GM21717 (cell line): ENCODE results near the gene SCO2.

Experiments
- ATAC-seq: cut with Tn5 transposase; IDR thresholded peaks from one replicate; pipeline ENCODE4 v1.9.1; 2021; ENCODE audit warnings: mild to moderate bottlenecking, moderate library complexity; ENCODE audit not compliant: unreplicated experiment

Gene SCO2, protein sequence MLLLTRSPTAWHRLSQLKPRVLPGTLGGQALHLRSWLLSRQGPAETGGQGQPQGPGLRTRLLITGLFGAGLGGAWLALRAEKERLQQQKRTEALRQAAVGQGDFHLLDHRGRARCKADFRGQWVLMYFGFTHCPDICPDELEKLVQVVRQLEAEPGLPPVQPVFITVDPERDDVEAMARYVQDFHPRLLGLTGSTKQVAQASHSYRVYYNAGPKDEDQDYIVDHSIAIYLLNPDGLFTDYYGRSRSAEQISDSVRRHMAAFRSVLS

DNA sequence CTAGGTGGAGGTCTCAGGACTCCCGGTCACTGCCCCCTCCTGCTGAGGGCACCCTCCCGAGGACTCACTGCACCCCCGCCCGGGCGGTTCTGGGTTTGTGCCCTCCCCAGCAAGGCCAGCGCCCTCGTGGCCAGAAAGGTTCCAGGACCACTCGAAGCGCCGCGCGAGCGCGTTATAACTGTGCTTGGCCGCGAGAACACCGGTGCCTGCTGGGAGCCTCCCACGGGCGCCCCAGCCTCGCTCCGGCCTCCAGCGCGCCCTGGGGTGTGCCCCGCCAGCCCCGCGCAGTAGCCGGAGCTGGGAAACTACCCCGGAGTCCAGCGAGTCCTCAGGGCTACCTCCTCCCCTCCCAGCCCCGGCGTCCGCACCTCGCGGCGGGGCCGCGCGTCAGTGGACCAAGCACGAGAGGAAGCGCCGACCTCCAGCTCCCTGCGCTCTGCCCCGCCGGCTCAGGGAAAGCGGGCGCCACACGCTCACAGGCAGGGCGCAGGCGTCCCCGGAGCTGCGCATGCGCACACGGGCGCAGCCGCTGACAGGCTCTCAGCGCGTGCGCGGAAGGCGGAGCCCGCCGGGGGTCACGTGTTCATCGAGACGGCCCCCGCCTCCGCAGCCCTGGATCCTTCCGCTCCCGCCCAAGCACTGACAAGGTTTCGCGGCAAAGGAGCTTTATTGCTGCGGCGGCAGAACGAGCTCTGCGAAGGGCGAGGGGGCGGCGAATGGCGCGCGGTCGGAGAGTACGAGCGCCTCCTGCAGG, at the start of gene SCO2:
Gene SCO2 (minus strand): TSS at position 495 of the 754 bp plus-strand sequence. CDS start 1,187 bp downstream, outside the sequence.
- ATAC-seq, result peak; percentile 34

DNA sequence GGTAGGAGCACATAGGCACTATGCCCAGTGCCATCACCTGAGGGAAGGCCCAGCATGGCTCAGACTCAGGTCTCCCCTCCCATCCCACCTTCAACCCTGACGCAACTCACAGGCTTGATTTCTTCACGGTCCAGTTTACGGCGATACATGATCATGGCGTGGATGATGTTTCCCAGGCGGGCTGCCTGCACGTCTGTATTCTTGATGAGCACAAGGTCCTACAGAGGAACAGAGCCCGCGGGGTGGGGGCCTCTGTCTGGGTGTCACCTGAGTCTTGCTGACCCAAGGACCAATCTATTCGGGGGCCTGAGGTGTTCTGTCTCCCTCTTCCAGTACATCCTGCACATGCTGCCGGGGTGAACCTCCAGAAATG, 49.0 kb upstream of the SCO2 start:
- no peak for ATAC-seq

DNA sequence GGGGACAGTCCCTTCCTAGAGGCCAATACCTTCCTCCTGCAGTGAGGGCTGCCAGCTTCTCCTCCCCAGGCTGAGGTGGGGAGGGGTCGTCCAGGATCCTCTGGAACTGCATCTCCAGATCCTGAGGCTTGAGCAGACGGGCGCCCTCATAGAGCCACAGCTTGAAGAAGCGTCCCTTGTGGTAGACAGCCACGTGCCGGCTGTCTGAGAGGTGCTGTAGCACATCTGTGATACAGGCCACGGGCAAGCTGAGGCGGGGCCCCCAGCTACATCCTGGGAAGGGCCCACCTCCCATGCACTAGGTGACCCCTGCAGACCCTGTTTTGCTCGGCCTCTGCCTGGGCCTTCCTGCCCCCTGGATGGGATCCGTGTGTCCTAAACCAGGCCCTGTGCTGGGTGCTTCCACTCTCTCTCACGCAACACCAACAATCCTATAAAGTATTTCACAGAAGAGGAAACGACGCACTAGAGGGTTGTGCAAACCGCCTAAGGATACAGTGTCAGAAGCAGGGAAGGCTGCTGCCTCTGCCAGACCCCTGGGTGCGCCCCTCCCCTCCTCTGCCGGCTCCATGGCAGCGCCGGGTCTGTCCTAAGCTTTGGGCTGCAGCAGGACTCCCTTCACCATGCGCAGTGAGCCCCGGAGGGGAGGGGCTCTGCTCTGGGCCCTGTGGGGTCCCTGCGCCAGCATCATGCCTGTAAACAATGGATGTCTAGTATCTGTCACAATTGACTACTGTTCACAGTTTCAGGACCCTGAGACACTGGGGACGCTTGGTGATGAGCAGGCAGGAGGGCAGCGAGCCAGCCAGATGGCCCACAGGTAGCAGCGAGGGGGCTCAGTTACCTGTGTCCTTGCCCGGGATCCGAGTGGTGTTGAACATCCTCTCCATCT, 48.3 kb upstream of the SCO2 start:
- ATAC-seq, result no peak

DNA sequence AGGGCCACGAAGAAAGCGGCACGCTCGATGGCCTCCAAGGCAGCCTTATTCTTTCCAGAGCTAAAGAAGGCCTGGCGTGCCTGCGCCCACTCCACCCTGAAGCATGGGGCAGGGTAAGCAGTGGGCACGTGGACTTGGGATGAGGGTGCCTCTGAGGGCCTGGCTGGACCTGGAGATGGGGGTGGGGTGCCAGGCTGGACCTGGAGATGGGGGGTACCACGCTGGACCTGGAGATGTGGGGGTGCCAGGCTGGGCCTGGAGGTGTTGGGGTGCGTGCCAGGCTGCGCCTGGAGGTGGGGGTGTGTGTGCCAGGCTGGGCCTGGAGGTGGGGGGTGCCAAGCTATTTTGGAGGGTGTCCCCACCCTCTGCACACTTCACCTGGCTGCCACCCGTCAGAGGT, 47.6 kb upstream of the SCO2 start:
- ATAC-seq, result no peak

DNA sequence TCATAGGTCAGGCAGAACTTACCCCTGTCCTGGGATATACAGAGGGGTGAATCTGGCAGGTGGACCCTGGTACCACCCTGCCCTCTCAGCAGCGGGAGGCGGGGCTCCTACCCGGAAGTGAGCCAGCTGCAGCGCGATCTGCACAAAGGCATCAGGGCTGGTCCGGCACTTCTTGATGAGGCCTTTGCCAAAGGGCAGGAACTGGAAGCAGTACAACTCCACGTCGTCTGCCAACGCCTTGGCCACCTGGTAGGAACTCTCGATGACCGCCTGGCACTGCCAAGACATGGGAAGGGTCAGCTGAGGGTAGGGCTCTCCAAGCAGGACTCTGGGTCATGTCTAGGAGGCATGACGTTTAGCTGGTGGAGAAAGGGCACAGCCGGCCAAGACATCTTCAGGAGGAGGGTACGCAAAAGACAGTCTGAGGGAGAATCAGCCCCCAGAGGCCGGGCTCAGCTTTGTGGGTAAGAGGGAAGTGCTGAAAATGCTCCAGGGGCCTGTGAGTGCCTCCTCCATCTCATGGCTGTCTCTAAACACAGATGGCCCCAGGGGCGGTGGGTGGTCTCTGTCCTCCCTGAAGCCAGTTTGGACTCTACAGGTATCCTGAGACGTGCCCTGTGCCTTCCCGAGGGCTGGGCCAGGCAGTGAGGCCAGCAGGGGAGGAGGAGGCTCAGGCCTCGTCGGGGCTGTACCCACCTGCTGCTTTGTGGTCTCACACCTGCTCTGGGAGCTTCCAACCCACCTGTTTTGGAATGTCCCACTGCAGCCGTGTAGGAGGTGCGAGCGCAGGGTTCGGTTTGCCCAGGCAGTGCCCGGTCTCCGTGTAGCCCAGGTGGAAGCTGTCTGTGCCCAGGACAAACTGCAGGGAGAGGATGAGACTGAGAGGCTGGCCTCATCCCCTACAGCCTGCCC, 46.1 kb upstream of the SCO2 start:
- ATAC-seq, result no peak

DNA sequence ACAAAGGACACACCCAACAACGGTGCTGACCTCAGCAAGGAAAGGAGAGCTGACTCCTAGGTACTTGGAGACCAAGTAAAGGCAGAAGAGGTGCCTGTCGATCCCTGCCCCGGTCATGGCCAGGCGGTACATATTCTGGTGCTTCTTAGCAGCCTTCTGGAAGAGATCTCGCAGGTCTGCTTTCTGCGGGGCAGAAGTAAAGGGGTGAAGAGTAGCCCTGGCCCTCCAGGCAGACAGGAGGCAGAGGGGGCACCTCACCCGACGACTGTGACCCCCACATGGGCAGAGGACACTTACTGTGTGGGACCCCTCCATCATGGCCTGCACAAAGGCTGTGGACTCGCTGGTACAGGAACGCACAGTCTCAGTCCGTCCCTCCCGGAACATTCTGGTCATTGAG, 45.5 kb upstream of the SCO2 start:
- ATAC-seq, result no peak

DNA sequence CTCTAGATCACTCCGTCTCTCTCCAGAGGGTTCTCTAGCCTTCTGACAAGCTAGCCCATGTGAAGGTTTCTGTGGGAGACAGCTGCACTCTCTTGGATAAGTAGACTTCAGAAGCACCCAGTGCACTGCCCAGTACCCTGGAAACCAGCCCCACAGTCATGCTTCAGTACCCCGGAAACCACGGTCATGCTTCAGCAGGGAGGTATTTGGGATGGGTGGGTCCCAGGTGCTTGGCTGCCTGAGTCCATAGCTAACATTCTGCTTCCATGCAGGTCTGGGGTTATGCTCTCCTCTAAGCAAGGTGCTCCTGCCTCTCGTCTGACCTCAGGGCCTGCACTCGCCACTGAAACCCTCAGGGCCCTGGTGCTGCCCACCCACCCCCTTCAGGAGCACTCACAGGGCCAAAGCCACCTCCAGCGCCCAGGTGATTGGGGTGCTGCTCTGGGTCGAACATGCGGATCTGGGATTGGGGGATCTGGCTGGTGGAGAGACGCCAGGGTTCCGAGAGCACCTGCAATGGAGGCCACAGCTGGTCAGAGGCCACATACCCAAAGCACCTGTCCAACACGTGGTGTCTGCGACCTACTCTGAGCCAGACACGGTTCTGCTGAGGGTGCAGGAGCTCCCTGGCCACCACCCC, 44.6 kb upstream of the SCO2 start:
- ATAC-seq, result no peak

DNA sequence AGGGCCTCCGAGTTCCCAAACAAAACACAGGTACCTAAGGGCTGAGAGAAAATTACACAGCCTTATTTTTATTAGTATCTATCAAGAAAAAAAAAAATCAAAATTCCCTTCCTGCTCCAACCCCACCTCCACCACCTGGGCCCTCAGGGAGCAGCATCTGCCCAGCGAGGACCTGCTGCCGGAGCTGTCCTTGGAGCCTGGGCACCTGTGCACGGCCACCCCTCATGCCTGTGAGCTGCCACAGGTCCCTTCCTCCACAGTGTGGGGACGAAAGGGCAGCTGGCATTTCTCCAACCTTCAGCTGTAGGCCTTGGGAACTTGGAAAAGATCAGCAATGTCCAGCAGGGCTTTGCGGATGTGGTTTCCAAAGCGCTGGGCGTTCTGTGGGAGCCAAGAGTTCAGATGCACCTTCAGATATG, 43.7 kb upstream of the SCO2 start:
- no peak for ATAC-seq

DNA sequence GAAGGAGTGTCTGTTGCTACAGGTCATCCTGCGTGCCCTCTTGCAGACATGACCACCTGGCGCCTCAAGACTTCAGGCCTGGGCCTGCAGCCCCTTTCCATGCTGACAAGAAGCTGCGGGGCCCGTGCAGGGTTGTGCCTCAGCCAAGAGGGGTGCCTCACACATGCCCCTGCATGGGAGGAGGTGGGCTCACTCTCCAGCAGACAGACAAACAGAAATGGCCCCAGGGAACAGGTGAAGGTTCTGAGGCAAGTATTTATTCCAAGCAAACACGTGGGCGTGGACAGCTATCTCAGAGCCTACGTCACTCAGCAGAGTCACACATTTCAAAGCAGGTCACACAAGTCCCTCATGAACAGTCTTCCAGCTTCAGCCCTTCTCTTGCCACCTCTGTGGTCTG, 43.2 kb upstream of the SCO2 start:
- no peak for ATAC-seq

DNA sequence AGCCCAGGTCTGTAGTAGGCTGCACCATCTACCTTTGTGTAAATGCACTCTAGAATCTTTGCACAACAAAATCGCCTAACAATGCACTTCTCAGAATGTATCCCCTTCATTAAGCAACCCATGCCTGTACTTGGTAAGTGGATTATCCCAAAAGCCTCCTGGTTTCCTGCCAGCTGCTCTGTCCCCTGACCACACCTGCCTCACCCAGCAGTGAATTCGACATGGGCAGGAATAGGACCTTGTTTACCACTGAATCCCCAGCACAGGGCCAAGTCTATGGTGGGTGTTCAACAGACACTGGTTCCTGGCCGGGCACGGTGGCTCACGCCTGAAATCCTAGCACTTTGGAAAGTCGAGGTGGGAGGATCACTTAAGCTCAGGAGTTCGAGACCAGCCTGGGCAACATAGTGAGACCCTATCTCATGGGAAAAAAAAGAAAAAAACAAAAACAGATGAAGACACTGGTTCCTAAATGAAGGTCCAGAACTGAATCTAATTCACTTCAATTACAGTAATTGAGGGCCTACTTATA, 42.4 kb upstream of the SCO2 start:
- ATAC-seq, result no peak

DNA sequence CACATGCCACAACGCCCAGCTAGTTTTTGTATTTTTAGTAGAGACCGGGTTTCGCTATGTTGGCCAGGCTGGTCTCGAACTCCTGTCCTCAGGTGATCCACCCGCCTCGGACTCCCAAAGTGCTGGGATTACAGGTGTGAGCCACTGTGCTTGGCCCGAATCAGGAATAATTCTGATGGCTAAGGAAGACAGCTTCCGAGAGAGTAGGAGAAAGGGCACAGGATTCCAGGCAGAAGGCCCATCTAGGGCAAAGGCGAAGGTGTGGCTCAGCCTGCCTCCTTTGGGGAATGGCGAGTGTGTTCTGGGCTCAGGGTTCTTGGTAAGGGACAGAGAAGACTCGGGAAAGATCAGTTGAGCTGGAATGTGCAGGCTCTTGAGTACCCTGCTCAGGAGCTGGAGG, 38.9 kb upstream of the SCO2 start:
- no peak for ATAC-seq

DNA sequence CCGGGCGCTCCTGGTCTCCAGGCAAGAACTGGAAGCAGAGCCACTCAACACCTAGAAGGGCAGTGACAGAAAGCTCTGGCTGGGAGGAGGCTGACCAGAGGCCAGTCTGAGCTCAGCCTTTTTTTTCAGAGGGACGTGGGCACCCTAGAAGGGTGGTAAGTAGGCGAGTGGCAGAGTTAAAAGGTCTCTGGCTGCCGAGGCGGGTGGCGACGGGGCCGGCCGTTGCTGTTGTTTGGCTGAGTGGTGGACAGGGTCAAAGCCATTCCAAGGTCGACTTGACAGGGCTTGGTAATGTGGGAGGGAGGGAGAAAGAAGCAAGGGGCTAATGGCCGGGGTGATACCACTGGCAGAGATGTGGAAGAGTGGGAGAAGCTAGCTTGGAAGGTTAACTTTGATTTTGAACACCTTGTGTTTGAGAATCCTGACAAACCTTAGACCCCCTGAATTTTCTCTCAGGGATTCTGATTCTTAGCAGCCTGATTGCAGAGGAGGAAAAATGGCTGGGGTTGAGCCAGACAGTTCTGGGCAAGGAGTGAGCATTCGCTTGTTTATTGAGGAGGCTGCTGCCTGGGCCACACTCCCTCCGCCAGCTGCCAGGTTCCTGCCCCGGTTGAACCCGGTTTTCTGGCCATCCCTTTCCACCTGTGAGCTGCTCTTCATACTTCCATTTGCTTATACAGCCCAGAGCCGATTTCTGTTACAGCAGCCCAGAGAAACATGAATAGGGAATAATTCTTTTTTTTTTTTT, 38.2 kb upstream of the SCO2 start:
- ATAC-seq, result no peak

DNA sequence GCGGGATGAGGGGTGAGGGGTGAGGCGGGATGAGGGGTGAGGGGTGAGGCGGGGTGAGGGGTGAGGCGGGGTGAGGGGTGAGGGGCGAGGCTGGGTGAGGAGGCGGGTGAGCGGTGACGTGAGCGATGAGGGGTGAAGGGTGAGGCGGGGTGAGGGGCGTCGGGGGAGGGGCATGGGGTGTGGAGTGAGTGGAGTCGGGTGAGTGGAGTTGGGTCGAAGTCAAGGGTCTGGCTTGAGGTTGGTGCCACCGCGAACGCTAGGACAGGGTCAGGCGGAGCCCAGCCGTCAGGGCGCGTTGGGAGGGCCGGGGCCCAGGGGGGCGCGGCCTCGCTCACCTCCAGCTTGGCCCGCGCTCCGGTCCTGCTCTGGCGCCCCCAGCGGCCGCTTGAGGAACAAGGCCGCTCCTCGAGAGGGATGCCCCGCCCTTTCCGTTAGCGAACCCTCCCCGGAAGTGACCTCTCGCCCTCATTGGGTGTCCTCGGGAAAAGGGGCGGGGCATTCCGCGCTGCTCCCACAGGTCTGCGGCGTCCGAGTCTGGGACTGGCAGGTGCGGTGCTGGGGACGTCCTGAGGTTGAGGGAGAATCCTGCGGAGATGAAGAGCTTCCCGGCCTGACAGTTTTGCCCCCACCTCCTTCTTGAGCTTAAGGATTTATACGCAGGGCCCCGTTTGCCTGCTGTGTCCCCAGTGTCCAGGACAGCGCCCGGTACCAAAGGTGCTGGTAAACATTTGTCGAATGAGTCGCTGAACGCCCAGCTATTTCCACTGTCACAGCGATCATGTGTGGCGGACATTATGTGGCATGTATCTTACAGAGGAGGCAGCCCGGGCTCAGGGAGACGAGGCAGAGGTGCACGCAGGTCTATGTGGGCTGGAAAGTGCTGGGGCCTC, 37.4 kb upstream of the SCO2 start, which contains the start of gene SYCE3:
Gene SYCE3 (minus strand): TSS at position 397 of the 890 bp plus-strand sequence. CDS start 6,514 bp downstream, outside the sequence.
- peak; percentile 86 for ATAC-seq

DNA sequence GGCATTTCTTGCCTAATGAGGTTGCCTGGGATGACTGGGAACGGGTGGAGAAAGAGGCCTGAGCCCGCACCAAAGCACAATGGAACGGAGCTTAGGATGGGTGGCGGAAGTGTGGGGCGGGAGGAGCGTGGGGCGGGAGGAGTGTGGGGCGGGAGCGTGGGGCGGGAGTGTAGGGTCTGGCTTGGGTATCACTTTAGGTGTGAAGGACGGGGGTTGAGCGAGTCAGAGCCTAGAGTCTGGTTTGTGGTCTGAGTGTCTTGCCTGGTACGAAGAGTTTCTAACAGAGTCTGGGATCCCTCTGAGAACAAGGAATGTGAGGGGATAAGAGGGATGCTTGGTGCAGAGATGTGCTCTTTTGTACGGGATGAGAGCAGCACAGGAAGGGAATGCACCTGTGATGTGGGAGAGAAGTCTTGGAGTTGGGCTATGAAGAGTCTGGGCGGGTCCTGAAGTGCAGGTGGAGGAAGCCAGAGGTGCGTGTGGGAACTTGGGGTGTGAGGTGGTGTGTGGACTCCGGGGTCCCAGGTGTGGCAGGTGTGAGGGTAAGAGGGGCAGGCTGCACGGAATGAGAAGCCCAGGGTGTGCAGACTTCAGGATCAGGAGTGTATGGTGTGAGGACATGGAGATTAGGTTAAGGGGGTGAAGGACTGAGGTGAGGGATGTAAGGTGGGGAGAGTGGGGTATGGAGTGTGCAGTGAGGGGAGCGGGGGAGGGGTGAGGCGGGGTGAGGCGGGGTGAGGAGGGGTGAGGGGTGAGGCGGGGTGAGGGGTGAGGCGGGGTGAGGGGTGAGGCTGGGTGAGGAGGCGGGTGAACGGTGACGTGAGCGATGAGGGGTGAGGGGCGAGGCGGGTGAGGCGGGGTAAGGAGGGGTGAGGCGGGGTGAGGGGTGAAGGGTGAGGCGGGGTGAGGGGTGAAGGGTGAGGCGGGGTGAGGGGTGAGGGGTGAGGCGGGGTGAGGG, 36.3 kb upstream of the SCO2 start:
- ATAC-seq, result no peak

DNA sequence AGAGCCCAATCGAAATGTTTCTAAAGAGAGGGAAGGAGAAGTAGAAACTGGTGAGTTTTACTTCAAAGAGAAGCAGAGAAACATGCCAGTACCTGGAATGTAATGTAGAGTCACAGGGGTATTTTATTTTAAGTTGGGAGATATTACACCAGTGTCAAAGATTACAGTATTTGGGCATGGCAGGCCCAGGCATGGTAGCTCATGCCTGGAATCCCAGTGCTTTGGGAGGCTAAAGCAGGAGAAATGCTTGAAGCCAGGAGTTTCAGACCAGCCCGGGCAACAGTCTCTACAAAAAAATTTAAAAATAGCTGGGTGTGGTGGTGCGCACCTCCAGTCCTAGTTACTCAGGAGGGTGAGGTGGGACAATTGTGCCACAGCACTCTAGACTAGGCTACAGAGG, 34.6 kb upstream of the SCO2 start:
- ATAC-seq, result no peak

DNA sequence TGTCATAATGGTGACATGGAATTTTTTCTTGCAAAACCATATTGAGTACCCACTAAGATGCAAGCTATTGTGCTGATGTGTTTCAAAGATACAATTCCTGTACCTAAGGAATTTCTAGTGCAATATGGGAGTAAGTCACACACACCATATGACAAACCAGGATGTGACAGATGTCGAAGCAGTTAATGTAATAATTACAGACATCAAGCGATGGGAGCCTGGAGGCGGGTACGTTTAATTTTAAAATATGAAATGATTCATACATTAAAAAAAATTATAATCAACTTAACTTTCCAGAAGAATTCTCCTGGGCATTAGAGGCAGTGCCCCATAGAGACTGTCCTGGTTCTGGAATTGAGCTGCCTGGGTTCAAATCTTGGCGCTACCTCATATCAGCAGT, 31.3 kb upstream of the SCO2 start:
- no peak for ATAC-seq

DNA sequence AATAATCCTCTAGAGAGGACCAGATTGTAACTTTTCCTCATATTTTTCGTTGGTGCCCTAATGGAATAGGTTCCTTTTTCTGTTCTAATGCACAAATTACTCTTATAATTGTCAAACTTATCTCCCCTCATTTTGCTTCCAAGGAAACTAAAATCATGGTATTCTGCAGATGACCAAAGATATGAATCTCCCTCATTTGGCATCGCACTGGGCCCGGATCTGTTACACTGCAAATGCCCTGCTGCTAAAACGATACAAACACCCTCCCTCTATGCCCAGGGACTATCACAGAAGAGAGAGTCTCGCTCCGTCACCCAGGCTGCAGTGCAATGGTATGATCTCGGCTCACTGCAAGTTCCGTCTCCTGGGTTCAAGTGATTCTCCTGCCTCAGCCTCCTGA, 27.9 kb upstream of the SCO2 start:
- no peak for ATAC-seq
